Common myeloid progenitor, CD34-positive (primary cell): ENCODE results near the gene AGBL4.
"Not testable (repeated sequence)": the region's sequence is repeated elsewhere in the genome, so short reads cannot be mapped to it uniquely, and the experiment has no call there.

ENCODE experiments used
- CTCF ChIA-PET: fragments of 350-600 bp; sonication (Branson Sonifier 250); formaldehyde crosslinking; loops from one replicate; lab custom pipeline; 2021; ENCODE audit warnings: antibody characterized with exemption; lab: Charles Lee
- POLR2A ChIA-PET: fragments of 350-600 bp; sonication (Branson Sonifier 250); formaldehyde crosslinking; loops from one replicate; lab custom pipeline; 2021; ENCODE audit warnings: antibody characterized with exemption; lab: Charles Lee
- DNase-seq, 3 donors: peaks; one replicate each; pipeline versions ENCODE4 v3.0.0 to v3.0.0-alpha.2; 2013
- H3K27ac ChIP-seq, 2 experiments: 1 replicate in 1 of 2; 2 replicates in 1 of 2; pipeline ENCODE4 v1.7.0; 2013; ENCODE audit warnings: inconsistent platforms in 2 of 2, low read length in 2 of 2, mild to moderate bottlenecking in 2 of 2, low read depth in 1 of 2, moderate library complexity in 1 of 2; ENCODE audit not compliant: severe bottlenecking in 2 of 2, insufficient read depth in 1 of 2, poor library complexity in 1 of 2
- H3K27me3 ChIP-seq, 5 experiments: replicated peaks in 2 of 5; 1 replicate in 3 of 5; 2 replicates in 2 of 5; pipeline versions ENCODE4 v1.6.1 to v1.7.0; 2013; ENCODE audit warnings: low read length in 4 of 5, mild to moderate bottlenecking in 2 of 5, moderate library complexity in 2 of 5, inconsistent platforms in 1 of 5; ENCODE audit not compliant: insufficient read depth in 5 of 5, control insufficient read depth in 4 of 5
- H3K36me3 ChIP-seq, 4 experiments: 1 replicate in 2 of 4; 2 replicates in 2 of 4; pipeline versions ENCODE4 v1.6.1 to v1.7.0; 2013; ENCODE audit warnings: low read length in 3 of 4, control low read depth in 1 of 4, mild to moderate bottlenecking in 1 of 4; ENCODE audit not compliant: control insufficient read depth in 4 of 4, insufficient read depth in 4 of 4
- H3K4me1 ChIP-seq, 4 experiments: 1 replicate in 3 of 4; 2 replicates in 1 of 4; pipeline versions ENCODE4 v1.6.1 to v1.7.1; 2013; ENCODE audit warnings: low read length in 3 of 4, mild to moderate bottlenecking in 3 of 4, control low read depth in 1 of 4, inconsistent platforms in 1 of 4, moderate library complexity in 1 of 4; ENCODE audit not compliant: control insufficient read depth in 4 of 4, insufficient read depth in 4 of 4; ENCODE audit errors: control extremely low read depth in 1 of 4
- H3K4me3 ChIP-seq, 7 experiments: 1 replicate in 4 of 7; 2 replicates in 3 of 7; pipeline versions ENCODE4 v1.5.1 to v1.7.0; 2013; ENCODE audit warnings: mild to moderate bottlenecking in 7 of 7, low read length in 6 of 7, moderate library complexity in 6 of 7, inconsistent platforms in 2 of 7, low read depth in 2 of 7, control low read depth in 1 of 7; ENCODE audit not compliant: insufficient read depth in 4 of 7, control insufficient read depth in 1 of 7; ENCODE audit errors: extremely low read depth in 1 of 7
- H3K9me3 ChIP-seq, 5 experiments: 1 replicate in 4 of 5; 2 replicates in 1 of 5; pipeline versions ENCODE4 v1.6.1 to v1.7.1; 2013; ENCODE audit warnings: low read length in 4 of 5, mild to moderate bottlenecking in 2 of 5, inconsistent platforms in 1 of 5, low read depth in 1 of 5, moderate library complexity in 1 of 5; ENCODE audit not compliant: control insufficient read depth in 4 of 5, insufficient read depth in 2 of 5; ENCODE audit errors: control extremely low read depth in 1 of 5
- WGBS: methylation state at CpG from one replicate; pipeline ENCODE4 v1.1.5; 2013; ENCODE audit not compliant: insufficient coverage; 5-methylcytosine and 5-hydroxymethylcytosine counted together

Gene AGBL4

GRCh38 chr1:49854741-49855140, 169.0 kb downstream of the AGBL4 start:
- CTCF ChIA-PET = no interaction called here
- DNase-seq = no peak
- H3K36me3 ChIP-seq = no peaks in the 10 kb centered on the region
- H3K4me3 ChIP-seq = no peak overlapping the region
- peaks cover 0 to 2% (median 0%) of the 10 kb centered on the region in 5 experiments for H3K27me3 ChIP-seq
- peaks cover 0 to 2% (median 0%) of the 10 kb centered on the region in 5 experiments for H3K9me3 ChIP-seq
- POLR2A ChIA-PET = no interaction called here
- H3K27ac ChIP-seq = no peak overlapping the region
- no peaks in the 10 kb centered on the region for H3K4me1 ChIP-seq

GRCh38 chr1:49842596-49842995, 181.2 kb downstream of the AGBL4 start:
- POLR2A ChIA-PET = no interaction called here
- H3K27me3 ChIP-seq = no peaks in the 10 kb centered on the region
- no peak overlapping the region for H3K4me3 ChIP-seq
- no CpG with 5 or more reads among the region's 2 CpGs for WGBS
- no peaks in the 10 kb centered on the region for H3K4me1 ChIP-seq
- no peak overlapping the region for H3K27ac ChIP-seq
- DNase-seq = no peak
- CTCF ChIA-PET = no interaction called here
- H3K9me3 ChIP-seq = peaks cover 0 to 39% (median 18%) of the 10 kb centered on the region in 5 experiments
- H3K36me3 ChIP-seq = no peaks in the 10 kb centered on the region

GRCh38 chr1:49841767-49842166, 182.0 kb downstream of the AGBL4 start:
- no peak for DNase-seq
- Histone ChIP-seq H3K4me1 (no peaks in the 10 kb centered on the region), H3K27me3 (no peaks in the 10 kb centered on the region), H3K36me3 (no peaks in the 10 kb centered on the region), H3K4me3 (no peak overlapping the region), H3K9me3 (peaks cover 0 to 39% (median 18%) of the 10 kb centered on the region in 5 experiments), H3K27ac (no peak overlapping the region)
- ChIA-PET POLR2A (no interaction called here), CTCF (no interaction called here)
- WGBS = 99% methylated on average over 13 of the region's 13 CpGs

- H3K9me3 ChIP-seq = no peaks in the 10 kb centered on the region
- H3K36me3 ChIP-seq = no peaks in the 10 kb centered on the region
- WGBS = 50% methylated on average over 1 of the region's 1 CpG
- no peaks in the 10 kb centered on the region for H3K4me1 ChIP-seq
- DNase-seq = no peak
- POLR2A ChIA-PET = no interaction called here
- no peaks in the 10 kb centered on the region for H3K27me3 ChIP-seq
- no peak overlapping the region for H3K4me3 ChIP-seq
- CTCF ChIA-PET = no interaction called here
- no peak overlapping the region for H3K27ac ChIP-seq
Observed at GRCh38 chr1:49824261-49824660, 199.5 kb downstream of the AGBL4 start.

GRCh38 chr1:49817681-49818080, 206.1 kb downstream of the AGBL4 start:
- no peak for DNase-seq
- no CpG with 5 or more reads among the region's 2 CpGs for WGBS
- Histone ChIP-seq H3K36me3 (no peaks in the 10 kb centered on the region), H3K27ac (no peak overlapping the region), H3K27me3 (no peaks in the 10 kb centered on the region), H3K4me1 (no peaks in the 10 kb centered on the region), H3K4me3 (no peak overlapping the region), H3K9me3 (no peaks in the 10 kb centered on the region)
- POLR2A ChIA-PET = no interaction called here
- CTCF ChIA-PET = no interaction called here

- 99% methylated on average over 9 of the region's 17 CpGs for WGBS
- DNase-seq, H3K9me3 ChIP-seq, H3K27ac ChIP-seq, POLR2A ChIA-PET, H3K27me3 ChIP-seq, H3K4me3 ChIP-seq, CTCF ChIA-PET, H3K36me3 ChIP-seq, H3K4me1 ChIP-seq: not testable (repeated sequence)
Observed at GRCh38 chr1:49787013-49787412, 236.7 kb downstream of the AGBL4 start.

- no peaks in the 10 kb centered on the region for H3K4me1 ChIP-seq
- H3K9me3 ChIP-seq = peaks cover 0 to 7% (median 0%) of the 10 kb centered on the region in 5 experiments
- ChIA-PET POLR2A (no interaction called here), CTCF (no interaction called here)
- no peaks in the 10 kb centered on the region for H3K27me3 ChIP-seq
- no peak overlapping the region for H3K27ac ChIP-seq
- WGBS = 80% methylated on average over 2 of the region's 3 CpGs
- no peak for DNase-seq
- H3K4me3 ChIP-seq = no peak overlapping the region
- H3K36me3 ChIP-seq = no peaks in the 10 kb centered on the region
Observed at GRCh38 chr1:49765034-49765433, 258.7 kb downstream of the AGBL4 start.
